Activated CD8-positive, alpha-beta memory T cell treated with anti-CD3 and anti-CD28 coated beads, Interleukin-2, amount 50 U/mL, for 24 hours (primary cell): ENCODE data around the gene FBXO33.

Experiments
- DNase-seq: peaks from one replicate; pipeline ENCODE4 v3.0.0-alpha.2; 2020; ENCODE audit errors: extremely low read depth

FBXO33 gene

GRCh38 chr14:39432179-39432618 lies at the start of gene FBXO33:
TSS of gene FBXO33 (minus strand) at chr14:39432433. CDS start at chr14:39432162, 271 bp downstream.
- DNase-seq: peak; percentile 93

- DNase-seq: no peak
These were observed 42.2 kb upstream of the FBXO33 start for GRCh38 chr14:39474416-39474911.

DNA sequence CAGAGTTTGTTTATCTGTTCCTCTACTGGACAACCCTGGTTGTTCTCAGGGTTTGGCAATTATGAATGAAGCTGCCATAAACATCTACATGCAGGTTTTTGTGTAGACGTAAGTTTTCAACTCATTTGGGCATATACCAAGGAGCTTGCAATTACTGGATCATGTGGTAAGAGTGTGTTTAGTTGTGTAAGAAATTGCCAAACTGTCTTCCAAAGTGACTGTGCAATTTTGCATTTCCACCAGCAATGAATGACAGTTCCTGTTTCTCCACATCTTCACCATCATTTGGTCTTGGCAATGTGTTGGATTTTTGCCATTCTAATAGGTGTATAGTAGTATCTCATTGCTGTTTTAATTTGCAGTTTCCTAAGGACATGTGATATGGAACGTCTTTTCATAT lies 39.8 kb upstream of the FBXO33 start:
- no peak for DNase-seq

DNA sequence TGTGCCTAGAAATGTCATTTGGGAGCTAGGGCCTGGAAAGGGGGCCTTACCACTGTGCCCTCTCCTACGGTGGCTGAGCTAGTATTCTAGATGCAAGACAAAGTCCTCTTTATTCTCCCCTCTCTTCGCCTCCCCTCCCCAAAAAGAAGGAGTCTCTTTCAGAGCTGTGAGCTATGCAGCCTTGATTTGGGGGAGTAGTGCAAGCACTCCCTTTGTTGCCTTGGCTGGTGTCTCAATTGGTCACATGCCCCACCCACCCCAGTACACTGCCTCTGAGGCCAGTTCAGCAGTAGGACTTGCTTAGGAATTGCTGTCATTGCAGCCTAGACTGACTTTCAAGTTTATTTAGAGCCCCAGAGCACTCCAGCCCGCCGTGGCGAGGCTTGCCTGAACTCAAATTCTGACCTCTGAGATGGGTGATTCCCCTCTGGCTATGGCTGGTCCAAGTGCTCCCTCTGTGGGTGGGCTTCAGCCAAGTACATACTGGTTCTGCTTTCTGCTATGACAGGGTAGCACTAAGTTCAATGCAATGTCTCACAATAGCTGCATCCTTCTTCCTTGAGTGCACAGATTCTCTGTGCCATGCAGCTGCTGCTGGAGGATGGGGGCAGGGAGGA lies 37.0 kb upstream of the FBXO33 start:
- DNase-seq: no peak

DNA sequence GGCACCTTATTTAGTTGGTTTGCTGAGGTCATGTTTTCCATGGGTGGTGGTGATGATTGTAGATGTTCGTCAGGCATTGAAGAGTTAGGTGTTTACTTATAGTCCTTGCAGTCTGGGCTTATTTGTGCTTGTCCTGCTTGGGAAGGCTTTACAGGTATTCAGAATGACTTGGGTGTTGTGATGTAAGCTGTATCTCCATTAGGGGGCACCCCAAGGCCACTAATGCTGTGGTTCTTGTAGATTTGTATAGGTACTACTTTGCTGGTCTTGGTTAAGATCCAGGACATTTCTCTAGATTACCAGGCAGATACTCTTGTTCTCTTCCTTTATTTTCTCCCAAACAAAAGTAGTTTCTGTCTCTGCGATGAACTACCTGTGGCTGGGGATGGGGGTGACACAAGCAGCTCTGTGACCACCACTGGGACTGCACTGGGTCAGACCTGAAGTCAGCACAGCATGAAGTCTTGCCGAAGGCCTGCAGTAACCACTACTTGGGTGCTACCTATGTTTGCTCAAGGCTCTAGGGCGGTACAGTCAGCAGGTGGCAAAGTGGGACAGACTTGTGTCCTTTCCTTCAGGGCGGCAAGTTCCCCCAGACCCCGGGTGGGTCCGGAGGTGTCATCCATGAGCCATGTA lies 35.8 kb upstream of the FBXO33 start:
- DNase-seq: no peak

DNA sequence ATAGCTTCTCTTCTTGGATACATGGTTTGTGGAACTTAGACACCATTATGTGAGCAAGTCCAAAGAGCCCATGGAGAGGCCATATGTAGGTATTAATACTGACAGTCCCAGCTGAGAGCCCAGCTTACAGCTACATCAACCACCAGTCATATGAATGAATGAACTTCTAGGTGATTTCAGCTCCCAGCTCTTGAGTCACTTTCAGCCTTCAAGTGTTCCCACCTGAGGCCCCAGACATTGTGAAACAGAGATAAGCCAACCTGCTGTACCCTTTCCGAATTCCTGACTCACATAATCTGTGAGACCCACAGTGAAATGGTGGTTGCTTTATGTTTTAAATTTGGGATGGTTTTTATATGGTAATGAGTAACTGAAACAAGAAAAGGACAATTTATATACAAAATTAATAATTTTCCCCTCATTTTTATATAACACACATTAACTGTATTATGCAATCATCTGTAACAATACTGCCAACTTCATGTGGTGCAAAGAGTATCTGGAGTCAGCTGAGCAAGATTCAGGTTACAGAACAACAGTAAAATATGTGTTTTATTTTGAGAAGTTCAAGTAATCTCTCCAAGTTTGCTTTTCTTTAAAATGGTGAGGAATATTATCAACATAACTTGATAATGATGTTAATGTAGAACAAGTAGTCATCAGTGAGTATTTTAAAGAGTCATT lies 27.7 kb upstream of the FBXO33 start:
- DNase-seq: no peak

GRCh38 chr14:39456702-39457250 lies 24.5 kb upstream of the FBXO33 start:
- no peak for DNase-seq

GRCh38 chr14:39454906-39455539 lies 22.8 kb upstream of the FBXO33 start:
- no peak for DNase-seq

DNA sequence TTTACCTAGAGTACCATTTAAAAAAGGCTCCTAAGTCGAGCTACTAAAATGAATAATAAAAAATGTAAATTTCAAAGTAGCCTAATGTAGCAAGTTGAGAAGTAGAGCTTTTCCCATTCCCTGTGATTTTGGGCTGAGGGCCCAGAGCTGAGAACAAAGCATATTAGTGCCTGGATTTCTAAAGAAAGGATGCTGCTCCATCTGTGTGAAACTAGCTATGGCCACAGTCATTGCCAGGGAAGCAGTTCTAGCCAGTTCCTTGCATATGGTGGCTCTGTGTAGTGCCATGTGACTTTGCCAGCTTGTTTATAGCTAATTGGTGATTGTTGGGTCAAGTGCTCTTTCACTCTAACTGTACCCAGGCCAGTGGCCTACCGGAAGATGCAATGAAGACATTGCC lies 20.4 kb upstream of the FBXO33 start:
- DNase-seq: no peak

- DNase-seq: no peak
These were observed 19.6 kb upstream of the FBXO33 start for GRCh38 chr14:39451811-39452210.

DNA sequence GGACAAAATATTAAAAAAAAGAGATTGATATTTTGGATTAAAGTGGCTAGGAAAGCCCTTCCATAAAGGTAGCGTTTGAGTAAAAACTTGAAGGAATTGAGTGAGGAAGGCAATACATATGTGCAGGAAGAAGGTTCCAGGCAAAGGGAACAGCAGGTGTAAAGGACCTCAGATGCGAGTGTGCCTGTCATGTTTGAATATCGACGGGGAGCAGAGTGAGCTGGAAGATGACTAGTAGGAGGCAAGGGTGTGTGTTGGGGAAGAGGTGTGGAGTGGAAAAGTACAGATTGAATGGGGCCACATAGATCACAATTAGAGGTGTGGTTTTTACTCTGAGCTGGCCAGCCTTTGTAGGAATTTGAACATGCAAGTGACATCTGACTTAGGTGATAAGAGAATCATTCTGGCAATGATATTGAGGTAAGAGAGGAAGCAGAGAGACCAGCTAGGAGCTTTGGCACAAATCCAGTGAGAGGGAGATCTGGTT lies 15.0 kb upstream of the FBXO33 start:
- no peak for DNase-seq

DNA sequence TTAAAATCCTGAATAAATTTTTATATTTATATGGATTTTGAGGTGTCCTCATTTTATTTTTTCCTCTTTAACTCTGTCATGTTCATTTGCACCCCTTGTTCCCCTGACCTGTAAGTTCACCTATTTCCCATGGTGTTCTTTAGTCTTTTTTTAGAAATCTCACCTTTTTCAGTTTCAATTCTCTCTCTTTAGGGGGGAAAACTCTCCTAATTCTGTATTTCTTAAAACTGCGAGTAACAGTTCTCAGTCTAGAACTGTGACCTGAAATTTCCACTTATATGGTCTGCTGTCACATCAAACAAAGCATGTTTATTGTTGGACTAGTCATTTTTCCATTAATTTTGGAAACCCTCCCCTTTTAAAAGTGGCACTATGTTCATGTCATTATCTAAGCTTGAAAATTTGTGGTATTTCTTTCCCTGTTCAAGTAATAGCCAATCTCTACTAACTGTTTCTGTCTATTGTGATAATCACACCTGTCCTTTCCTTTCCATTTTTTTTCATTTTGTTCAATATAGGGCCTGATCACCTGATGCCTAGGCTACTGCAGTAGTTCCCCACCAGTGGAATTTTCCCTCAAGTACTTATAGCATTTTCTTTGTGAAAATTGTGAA lies 14.0 kb upstream of the FBXO33 start:
- DNase-seq: no peak

DNA sequence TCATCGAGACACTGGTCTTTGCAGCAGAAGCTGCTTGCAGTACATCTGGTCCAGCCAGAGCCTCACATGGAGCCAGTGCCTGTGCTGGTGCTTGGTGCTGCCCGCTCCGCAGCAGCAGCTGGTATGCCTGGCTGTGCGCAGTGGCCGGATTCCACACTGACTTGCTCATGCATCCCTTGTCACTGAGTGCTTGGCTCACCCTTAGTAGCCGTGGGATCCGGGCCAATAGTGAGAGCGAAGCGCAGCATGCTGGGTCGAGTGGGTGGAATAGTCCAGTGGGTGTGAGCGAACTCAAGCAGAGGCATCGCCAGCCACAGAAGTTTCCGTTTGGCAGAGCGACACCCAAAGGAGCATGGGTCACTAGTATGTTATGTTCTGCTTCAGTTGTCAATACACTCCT lies 10.1 kb upstream of the FBXO33 start:
- no peak for DNase-seq

DNA sequence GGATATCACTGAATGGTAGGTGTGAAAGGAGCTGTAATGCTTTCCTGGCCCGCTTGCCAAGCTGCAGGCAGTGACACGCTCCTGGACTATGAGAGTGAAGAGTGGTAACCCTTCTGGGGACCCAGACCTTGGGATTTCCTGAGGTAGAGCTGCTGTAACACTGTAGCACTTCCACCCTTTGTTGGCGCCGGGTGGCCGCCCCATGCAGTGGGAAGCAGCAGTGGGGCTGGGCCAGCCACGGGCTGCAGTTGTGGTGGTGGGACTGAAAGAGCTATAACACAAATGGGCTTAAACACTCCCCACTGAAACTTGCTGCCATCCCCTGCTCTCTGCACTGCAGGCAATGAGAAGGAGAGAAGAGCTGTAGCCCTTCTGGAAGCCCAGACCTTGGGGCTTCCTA lies 9.6 kb upstream of the FBXO33 start:
- no peak for DNase-seq

- DNase-seq: no peak
These were observed 8.7 kb upstream of the FBXO33 start for GRCh38 chr14:39440975-39441374.

- DNase-seq: no peak
These were observed 3.0 kb upstream of the FBXO33 start for GRCh38 chr14:39435241-39435640.

DNA sequence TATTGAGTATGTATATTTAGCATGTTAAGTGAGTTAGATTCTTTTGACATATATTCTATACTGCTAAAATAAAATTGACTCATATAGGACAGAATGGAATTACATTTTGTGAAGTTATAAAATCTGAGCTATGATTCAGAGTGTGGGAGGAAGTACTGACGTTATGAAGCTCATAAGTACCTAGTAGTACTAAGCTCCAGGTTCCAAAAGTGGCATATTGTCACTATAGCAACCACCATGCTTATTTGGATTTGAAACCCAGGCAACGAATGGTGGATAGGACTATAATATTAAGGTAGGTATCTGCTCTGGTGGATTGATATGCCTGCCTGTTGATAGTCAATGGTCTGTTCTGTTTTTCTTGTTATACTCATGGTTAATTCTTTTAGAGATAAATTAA lies 2.2 kb upstream of the FBXO33 start:
- no peak for DNase-seq

DNA sequence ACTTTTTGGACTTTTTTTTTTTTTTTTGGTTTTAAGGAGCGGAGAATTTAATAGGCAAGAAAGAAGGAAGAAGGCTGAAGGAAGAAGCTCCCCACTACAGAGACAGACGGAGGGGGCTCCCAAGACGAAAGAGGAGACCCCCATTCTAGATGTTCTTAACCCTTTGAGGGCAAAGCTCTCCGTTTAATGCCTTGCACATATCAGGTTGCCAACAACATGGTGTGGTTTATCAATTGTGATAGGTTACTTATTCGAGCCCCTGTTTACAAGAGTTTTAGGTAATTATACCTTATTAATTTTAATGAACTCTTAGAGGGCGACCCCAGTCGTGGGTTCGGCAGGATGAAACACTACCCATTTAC lies 1.2 kb upstream of the FBXO33 start:
- no peak for DNase-seq

DNA sequence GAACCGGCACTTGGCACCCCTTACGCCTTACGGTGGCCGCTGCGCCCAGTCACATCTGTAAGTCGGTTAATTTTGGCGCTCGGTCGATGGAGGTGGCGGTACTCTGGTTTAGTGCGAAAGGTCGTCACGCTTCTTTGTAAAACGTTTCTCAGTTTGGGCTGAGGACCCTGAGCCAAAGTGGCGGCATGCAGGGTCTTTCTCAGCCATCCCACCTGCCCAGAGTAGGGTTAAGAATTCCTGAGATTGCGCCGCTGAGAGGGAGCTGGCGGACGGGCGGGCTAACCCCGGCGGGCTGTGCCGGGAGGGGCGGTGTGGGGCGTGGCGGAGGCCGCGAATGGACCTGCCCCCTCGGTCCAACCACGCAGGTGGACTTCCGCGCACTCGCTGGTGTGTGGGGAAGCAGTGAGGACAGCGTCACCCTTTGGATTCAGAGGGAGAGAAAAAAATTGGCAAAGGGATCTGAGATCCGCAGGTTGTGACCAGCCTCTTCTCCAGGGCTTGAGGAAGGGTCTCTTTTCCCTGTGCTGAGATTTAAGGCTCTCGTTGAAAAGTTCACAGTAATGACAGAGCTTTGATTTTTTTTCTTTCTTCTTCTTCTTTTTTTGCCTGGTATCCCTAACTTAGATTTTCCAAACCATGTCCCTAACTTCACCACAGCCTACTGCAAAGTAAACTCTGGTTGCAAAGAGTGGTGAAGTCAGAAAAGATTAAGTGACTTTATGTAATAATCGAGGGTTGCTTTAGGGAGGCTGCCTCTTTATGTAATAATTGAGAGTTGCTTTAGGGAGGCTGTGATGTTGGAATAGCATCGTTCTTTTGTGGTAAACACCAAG lies 602 bp upstream of the FBXO33 start:
- DNase-seq: peak; percentile 30

GRCh38 chr14:39431416-39432178 lies 636 bp downstream of the FBXO33 start:
- no peak for DNase-seq
